CD4-positive, alpha-beta T cell treated with Interleukin-17A for 4 hours (primary cell): ENCODE data around the gene CDO1.

Experiments used
- DNase-seq: peaks from one replicate; pipeline ENCODE4 v3.0.0-alpha.2; 2020; ENCODE audit warnings: mixed read lengths

CDO1 gene

DNA sequence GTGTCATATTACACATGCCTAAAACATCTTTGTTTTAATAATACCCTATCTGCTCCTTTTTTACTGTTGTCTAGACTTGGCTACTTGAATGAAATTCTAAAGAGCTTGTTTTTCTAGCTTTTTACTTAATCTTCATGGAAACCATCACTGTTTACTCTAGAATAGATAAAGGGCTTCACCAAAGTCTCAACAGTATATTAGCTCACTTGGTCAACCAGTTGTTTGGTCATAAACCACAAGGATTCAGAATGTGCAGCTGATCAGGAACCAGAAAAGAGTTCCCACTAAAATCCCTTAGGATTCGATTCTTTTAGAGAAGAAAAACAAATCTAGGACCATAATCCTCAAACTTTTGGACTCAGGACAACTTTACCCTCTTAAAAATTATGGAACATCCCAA, 38.0 kb downstream of the CDO1 start:
- no peak for DNase-seq

DNA sequence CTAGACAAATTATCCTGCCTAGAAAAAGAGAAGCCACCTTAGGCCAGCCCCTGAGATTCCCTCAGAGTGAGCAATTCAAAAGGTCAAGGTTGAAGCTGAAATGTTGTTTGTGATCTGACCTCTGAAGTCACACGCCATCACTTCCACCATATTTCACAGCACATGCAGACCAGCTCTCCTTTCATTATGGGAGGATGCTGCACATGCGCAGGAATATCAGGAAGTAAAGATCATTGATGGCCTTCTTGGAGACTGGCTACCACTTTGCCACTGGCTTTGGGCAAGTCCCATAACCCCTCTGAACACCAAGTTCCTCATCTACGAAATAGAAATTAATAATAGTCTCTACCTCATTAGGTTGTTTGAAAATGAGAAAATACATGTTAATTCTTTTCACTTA, 39.5 kb downstream of the CDO1 start:
- DNase-seq, result no peak

- no peak for DNase-seq
Observed at GRCh38 chr5:115775999-115776398, 40.5 kb downstream of the CDO1 start.

GRCh38 chr5:115774684-115775083, 41.8 kb downstream of the CDO1 start:
- DNase-seq, result no peak

GRCh38 chr5:115772731-115773475, 43.6 kb downstream of the CDO1 start:
- no peak for DNase-seq

GRCh38 chr5:115770466-115770865, 46.0 kb downstream of the CDO1 start:
- no peak for DNase-seq

DNA sequence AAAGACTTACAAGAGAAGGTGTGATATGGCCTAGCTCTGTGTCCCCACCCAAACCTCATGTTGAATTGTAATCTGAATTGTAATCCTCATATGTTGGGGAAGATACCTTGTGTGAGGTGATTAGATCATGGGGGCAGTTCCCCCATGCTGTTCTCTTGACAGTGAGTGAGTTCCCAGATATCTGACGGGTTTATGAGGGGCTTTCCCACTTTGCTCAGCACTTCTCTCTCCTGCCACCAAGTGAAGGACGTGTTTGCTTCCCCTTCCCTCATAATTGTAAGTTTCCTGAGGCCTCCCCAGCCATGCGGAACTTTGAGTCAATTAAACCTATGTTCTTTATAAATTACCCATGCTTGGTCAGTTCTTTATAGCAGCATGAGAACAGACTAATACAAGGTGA, 49.0 kb downstream of the CDO1 start:
- DNase-seq, result no peak

GRCh38 chr5:115766608-115767007, 49.9 kb downstream of the CDO1 start:
- DNase-seq, result no peak

GRCh38 chr5:115758356-115758755, 58.1 kb downstream of the CDO1 start:
- no peak for DNase-seq

DNA sequence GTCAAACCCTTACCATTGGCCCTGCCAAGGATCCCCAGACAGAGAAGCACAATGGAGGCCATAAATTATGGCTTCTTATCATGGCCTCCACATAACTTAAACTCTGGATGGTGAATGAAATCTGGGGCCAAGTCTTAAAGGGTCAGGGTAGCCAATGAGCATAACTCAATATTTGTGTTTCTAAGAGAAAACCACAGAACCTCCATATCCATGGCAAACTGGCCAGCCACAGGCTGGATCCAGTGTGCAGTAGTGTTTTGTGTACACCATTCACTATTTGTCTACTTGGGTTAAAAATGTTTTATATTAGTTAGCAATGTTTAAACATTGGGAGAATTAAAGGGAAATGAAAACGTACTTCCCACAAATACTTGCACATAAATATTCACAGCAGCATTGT, 60.8 kb downstream of the CDO1 start:
- no peak for DNase-seq
